DOHH2 (cell line): Measurements from ENCODE around the gene SLC8A1.

ENCODE experiments used
- H3F3A ChIP-seq: fragments of 200-600 bp; sonication (generic), shearing (Covaris generic); 2 replicates; pipeline ENCODE4 v1.6.0; 2016; ENCODE audit warnings: antibody characterized with exemption, mild to moderate bottlenecking; ENCODE audit not compliant: control insufficient read depth, insufficient read depth
- H3K27ac ChIP-seq: fragments of 200-600 bp; sonication (generic); 2 replicates; pipeline ENCODE4 v1.5.1; 2014; ENCODE audit warnings: low read depth, mild to moderate bottlenecking, low read length, moderate library complexity
- H3K27me3 ChIP-seq: fragments of 200-600 bp; sonication (generic); 2 replicates; pipeline ENCODE4 v1.6.1; 2014; ENCODE audit warnings: mild to moderate bottlenecking, low read length, mixed read lengths; ENCODE audit not compliant: control insufficient read depth
- H3K36me3 ChIP-seq: fragments of 200-600 bp; sonication (generic); 2 replicates; pipeline ENCODE4 v1.6.1; 2014; ENCODE audit warnings: mild to moderate bottlenecking, low read length, moderate library complexity, mixed read lengths; ENCODE audit not compliant: control insufficient read depth
- H3K4me1 ChIP-seq: fragments of 200-600 bp; sonication (generic); 2 replicates; pipeline ENCODE4 v1.6.1; 2014; ENCODE audit warnings: mild to moderate bottlenecking, low read length, mixed read lengths; ENCODE audit not compliant: control insufficient read depth
- H3K4me2 ChIP-seq: fragments of 200-600 bp; sonication (generic); 2 replicates; pipeline ENCODE4 v1.6.0; 2014; ENCODE audit warnings: mild to moderate bottlenecking, low read length, moderate library complexity
- H3K4me3 ChIP-seq: fragments of 200-600 bp; sonication (generic); 2 replicates; pipeline ENCODE4 v1.5.1; 2014; ENCODE audit warnings: mild to moderate bottlenecking, low read length, mixed read lengths
- H3K79me2 ChIP-seq: fragments of 200-600 bp; sonication (generic); 2 replicates; pipeline ENCODE4 v1.6.1; 2014; ENCODE audit warnings: mild to moderate bottlenecking, low read length, mixed read lengths; ENCODE audit not compliant: control insufficient read depth
- H3K9me2 ChIP-seq: fragments of 200-600 bp; sonication (generic); replicated peaks from 2 replicates; pipeline ENCODE4 v1.6.1; 2014; ENCODE audit warnings: mild to moderate bottlenecking, low read length, mixed read lengths; ENCODE audit not compliant: control insufficient read depth
- H3K9me3 ChIP-seq: fragments of 200-600 bp; sonication (generic); 2 replicates; pipeline ENCODE4 v1.6.1; 2014; ENCODE audit warnings: antibody characterized with exemption, low read length, mixed read lengths; ENCODE audit not compliant: control insufficient read depth, insufficient read depth
- H4K20me1 ChIP-seq: fragments of 200-600 bp; sonication (generic); 2 replicates; pipeline ENCODE4 v1.6.0; 2014; ENCODE audit warnings: low read depth, mild to moderate bottlenecking, antibody characterized with exemption, low read length, moderate library complexity; ENCODE audit not compliant: control insufficient read depth, insufficient read depth
- CTCF ChIP-seq: fragments of 200-600 bp; sonication (generic); IDR thresholded peaks from one replicate; pipeline ENCODE4 v1.5.1; 2014; ENCODE audit warnings: antibody characterized with exemption, mild to moderate bottlenecking, low read depth, low read length; ENCODE audit not compliant: poor library complexity, severe bottlenecking
- EZH2phosphoT487 ChIP-seq: fragments of 200-600 bp; sonication (generic); IDR thresholded peaks from 2 replicates; pipeline ENCODE4 v1.6.1; 2017; ENCODE audit warnings: borderline replicate concordance, mild to moderate bottlenecking, antibody characterized with exemption, low read length, moderate library complexity, mixed read lengths

SLC8A1 gene

GRCh38 chr2:40208463-40208862, 243.4 kb downstream of the SLC8A1 start:
- peaks cover 2% of the 10 kb centered on the region; the same call in 1 of the 2 replicates for H3K36me3 ChIP-seq
- TF ChIP-seq CTCF, result no peak
- TF ChIP-seq EZH2phosphoT487, result no peak

GRCh38 chr2:40204268-40204667, 247.6 kb downstream of the SLC8A1 start:
- no peak overlapping the region for H3K4me3 ChIP-seq
- no peaks in the 10 kb centered on the region for H3K27me3 ChIP-seq
- H3K9me2 ChIP-seq, result no peaks in the 10 kb centered on the region
- H4K20me1 ChIP-seq, result no peaks in the 10 kb centered on the region
- H3K4me1 ChIP-seq, result no peaks in the 10 kb centered on the region
- H3F3A ChIP-seq, result no peaks in the 10 kb centered on the region
- no peak overlapping the region for H3K27ac ChIP-seq
- H3K36me3 ChIP-seq, result no peaks in the 10 kb centered on the region
- no peaks in the 10 kb centered on the region for H3K79me2 ChIP-seq
- TF ChIP-seq CTCF (no peak), EZH2phosphoT487 (no peak)
- no peaks in the 10 kb centered on the region for H3K9me3 ChIP-seq
- no peak overlapping the region for H3K4me2 ChIP-seq

More at GRCh38 chr2:40208463-40208862, 243.4 kb downstream of the SLC8A1 start:
- Histone ChIP-seq H3K4me2 (no peak overlapping the region), H4K20me1 (no peaks in the 10 kb centered on the region), H3K9me3 (no peaks in the 10 kb centered on the region), H3K4me3 (no peak overlapping the region), H3K4me1 (peaks cover 27% of the 10 kb centered on the region), H3K79me2 (no peaks in the 10 kb centered on the region), H3F3A (no peaks in the 10 kb centered on the region), H3K9me2 (no peaks in the 10 kb centered on the region), H3K27me3 (no peaks in the 10 kb centered on the region), H3K27ac (no peak overlapping the region)

- no peaks in the 10 kb centered on the region for H3F3A ChIP-seq
- no peaks in the 10 kb centered on the region for H3K36me3 ChIP-seq
- H3K4me1 ChIP-seq, result no peaks in the 10 kb centered on the region
- no peaks in the 10 kb centered on the region for H3K9me2 ChIP-seq
- no peaks in the 10 kb centered on the region for H3K9me3 ChIP-seq
- H3K4me3 ChIP-seq, result no peak overlapping the region
- no peaks in the 10 kb centered on the region for H4K20me1 ChIP-seq
- no peaks in the 10 kb centered on the region for H3K27me3 ChIP-seq
- no peak overlapping the region for H3K4me2 ChIP-seq
- H3K79me2 ChIP-seq, result no peaks in the 10 kb centered on the region
- TF ChIP-seq EZH2phosphoT487 (no peak), CTCF (no peak)
- no peak overlapping the region for H3K27ac ChIP-seq
Observed at GRCh38 chr2:40202798-40203400, 249.0 kb downstream of the SLC8A1 start.
